Right kidney (tissue), 1 donor: Measurements from ENCODE around the gene AXIN1.

Experiments used
- DNase-seq: peaks from one replicate; pipeline ENCODE4 v3.0.0-alpha.2; 2016

Gene AXIN1

DNA sequence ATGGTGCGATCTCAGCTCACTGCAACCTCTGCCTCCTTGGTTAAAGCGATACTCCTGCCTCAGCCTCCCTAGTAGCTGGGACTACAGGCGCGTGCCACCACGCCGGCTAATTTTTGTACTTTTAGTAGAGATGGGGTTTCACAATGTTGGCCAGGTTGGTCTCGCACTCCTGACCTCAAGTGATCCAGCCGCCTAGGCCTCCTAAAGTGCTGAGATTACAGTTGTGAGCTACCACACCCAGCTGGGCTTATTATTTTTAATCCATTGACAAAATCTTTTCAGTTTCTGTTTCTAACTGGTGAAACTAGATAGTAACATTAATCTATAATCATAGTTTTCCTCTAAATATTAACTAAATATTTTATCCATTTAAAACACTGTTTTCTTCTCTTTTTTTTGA, 112.0 kb downstream of the AXIN1 start:
- no peak for DNase-seq

GRCh38 chr16:239948-240277, 112.6 kb downstream of the AXIN1 start:
- DNase-seq = no peak
